Activated CD4-positive, alpha-beta T cell treated with anti-CD3 and anti-CD28 coated beads, Interleukin-2, amount 50 U/mL, for 1 hour (primary cell): ENCODE measurements around the gene TP53.

Source experiments
- DNase-seq: peaks from one replicate; pipeline ENCODE4 v3.0.0-alpha.2; 2020

The TP53 gene

GRCh38 chr17:7687072-7687907 lies at the start of gene TP53:
TSS of gene TP53 (minus strand) at chr17:7687490. CDS start at chr17:7676594, 10,896 bp downstream.
- DNase-seq: peak; percentile 81

- no peak for DNase-seq
Observed at GRCh38 chr17:7732981-7733539, 45.8 kb upstream of the TP53 start.

- no peak for DNase-seq
Observed at GRCh38 chr17:7729816-7730215, 42.5 kb upstream of the TP53 start.

GRCh38 chr17:7727886-7728285 lies 40.6 kb upstream of the TP53 start:
- no peak for DNase-seq

DNA sequence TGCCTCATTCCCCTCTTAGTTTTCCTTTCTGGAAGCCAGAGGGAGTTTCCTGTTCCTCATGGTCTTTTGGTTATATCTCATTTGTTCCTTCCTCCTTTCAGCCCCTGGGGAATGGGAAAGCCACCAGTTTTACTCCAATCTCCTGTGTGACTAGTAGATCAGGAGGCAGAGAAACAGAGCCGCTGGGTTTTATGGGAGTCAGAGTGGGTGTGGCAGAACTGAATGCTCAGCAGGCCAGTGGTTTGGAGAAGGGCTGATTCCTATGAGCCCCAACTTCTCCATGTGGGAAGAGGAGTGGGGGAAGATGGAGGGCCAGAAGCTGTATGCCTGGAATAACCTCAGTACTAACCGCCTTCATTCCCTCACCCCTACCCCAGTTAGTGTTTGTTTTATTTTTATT lies 34.3 kb upstream of the TP53 start:
- no peak for DNase-seq

DNA sequence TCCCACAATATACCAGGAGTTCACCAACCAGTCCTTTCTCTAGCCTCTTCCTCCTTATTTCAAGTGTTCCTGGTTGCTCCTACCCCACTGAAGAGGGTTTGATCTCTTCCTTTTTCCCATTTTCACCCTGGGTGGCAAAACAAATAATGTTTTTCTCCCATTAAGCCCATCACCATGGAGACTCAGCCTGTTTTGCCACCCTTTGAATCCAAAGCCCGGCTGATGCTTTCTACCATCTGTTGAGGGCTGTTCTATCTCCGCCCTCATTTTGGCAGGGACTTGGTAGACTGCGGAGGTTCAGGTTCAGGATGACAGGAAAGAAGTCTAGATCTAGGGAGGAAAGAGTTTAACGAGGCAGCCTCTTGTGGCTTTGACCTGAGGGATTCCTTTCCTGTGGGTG lies 32.8 kb upstream of the TP53 start:
- no peak for DNase-seq

- DNase-seq: no peak
Observed at GRCh38 chr17:7719661-7720060, 32.4 kb upstream of the TP53 start.

DNA sequence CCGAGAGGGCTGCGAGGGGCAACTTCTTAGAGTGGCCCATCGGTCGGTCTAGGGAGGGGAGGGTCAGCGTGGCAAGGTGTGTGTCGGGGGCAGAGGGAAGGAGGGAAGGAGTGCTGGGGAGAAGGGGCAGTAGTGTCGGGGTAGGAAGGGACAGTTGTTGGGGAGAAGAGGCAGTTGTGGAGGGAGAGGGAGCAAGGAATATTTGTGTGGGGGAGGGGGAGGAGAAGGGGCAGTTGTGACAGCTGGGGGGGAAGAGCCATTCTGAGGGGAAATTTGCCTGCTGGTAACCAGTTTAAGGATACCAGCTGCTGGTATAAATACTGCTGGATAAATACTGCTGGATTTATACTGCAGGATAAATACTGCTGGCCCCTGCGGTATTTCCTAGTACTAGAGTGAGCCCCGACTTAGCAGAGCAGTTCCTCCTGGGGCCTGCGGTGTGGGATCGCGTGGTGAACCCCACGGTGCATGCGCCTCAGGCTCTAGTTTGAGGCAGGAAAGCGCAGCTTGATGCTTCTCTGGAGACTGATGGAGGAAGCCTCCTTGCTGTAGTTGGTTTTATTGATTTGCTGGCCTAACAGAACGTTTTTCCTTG lies 30.6 kb upstream of the TP53 start:
- no peak for DNase-seq

DNA sequence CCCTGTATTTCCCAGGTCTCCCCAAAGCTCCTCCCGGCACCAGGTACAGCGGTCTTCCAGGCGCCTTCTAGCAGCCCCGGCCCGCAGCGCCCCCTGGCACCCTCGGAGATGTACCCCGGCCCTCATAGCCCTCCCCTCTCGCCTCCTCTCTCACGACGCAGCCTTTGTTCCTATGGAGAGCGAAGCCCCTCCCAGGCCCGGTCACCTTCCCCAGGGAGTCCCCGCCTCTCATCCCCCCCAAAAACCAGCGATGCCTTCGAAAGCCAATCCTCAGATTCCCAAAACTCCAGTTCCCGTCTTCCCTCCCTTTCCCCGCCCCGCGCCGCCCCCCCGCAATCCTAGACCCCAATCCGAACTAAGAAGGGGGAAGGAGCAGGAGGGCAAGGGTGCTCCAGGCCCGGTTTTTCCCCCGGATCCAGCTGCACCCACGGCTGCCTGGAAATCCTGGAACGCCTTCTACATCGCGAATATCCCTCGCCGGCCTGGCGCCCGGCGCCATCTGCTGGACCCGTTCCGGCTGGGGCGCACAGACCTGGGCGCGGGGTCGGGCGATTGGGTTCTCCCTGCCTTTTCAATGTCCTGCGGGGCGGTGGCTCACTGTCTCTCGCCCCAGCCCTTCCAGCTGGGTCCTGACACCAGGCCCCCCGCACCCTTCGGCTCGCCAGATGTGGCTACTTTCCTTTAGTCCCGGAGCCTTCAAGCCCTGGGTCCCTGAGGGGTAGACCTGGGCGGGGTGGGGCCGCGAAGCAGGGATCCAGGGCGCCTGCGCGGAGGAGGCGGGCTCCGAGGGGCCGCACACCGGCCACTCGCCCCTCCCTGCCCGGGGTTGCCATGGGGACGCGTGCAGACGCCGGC lies 29.8 kb upstream of the TP53 start, which contains the start of gene DNAH2:
DNAH2 (plus strand) TSS at position 844 of the 855 bp plus-strand sequence. CDS start 1,991 bp downstream, outside the sequence.
- no peak for DNase-seq

GRCh38 chr17:7715936-7716886 lies 28.9 kb upstream of the TP53 start:
- no peak for DNase-seq

- no peak for DNase-seq
Observed at GRCh38 chr17:7714721-7715594, 27.7 kb upstream of the TP53 start.

GRCh38 chr17:7713782-7714181 lies 26.5 kb upstream of the TP53 start:
- DNase-seq: no peak

DNA sequence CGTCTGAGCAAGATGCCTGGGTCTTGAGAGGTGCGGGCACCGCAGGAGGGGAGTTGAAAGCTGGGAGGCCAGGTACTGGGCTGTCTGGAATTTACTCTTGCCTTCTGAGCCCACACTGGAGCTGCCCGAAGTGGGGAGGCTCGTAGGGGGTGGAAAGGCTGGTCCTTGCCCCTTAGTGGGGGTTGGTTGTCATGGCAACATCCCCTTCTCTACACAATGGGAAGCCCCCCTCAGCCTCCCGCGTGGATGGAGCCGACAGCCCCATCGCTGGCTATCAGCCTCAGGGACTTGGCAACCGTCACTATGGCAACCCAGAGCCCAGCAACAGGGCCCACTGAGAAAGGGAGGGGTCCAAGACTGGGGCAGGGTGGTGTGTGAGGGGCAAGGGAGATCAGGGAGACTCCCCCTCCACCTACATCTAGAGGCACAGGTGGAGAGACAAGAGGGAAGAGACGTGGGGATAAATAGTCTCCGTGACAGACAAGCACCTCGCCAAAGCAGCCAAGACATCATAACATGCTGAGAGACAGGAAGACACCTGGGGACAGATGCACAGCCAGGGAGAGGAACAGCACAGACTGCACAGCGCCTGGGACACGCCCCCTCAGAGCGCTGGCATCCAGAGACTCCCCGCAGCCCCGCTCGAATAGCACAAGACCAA lies 25.0 kb upstream of the TP53 start:
- no peak for DNase-seq

DNA sequence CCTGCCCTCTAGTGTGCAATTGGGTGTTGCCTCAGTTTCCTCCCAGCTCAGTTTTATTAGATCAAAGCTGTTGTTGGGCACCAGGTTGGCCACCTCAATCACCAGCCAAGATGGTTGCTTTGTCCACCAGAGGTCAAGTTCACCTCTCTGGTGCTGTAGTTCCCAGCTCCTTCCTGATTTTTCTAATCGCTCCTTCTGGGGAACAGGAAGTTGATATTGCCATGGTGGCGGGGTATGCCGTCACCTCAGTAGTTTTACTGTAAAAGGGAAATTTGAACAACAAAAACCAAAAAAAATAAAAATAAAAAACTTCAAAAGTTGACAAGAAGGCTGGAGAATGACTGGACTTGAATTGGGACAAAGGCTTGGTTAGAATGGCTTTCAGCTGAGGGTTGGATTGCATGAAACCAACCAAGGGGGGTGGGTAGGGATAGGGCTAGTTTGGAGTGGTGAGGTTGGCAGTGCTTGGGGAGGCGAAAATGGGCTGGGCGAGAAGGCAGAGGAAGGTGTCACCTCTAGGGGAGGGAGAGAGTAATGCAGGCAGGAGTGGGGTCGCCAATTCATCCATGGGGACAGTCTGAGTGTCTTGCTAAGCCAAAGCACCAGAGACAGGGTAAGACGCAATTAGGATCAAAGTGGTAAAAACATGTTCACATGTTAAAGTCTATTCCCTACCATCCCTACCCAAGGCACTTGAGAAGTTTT lies 23.9 kb upstream of the TP53 start:
- no peak for DNase-seq

DNA sequence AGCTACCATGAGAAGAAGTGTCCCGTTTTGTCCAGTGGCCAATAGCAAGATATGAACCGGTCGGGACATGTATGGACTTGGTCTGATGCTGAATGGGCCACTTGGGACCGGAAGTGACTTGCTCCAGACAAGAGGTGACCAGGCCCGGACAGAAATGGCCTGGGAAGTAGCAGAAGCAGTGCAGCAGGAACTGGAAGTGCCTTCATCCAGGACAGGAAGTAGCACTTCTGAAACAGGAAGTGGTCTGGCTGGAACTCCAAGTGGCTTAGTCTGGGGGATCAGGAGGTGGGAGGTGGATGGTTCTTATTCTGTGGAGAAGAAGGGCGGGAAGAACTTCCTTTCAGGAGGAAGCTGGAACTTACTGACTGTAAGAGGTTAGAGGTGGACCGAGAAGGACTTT lies 23.0 kb upstream of the TP53 start:
- no peak for DNase-seq

DNA sequence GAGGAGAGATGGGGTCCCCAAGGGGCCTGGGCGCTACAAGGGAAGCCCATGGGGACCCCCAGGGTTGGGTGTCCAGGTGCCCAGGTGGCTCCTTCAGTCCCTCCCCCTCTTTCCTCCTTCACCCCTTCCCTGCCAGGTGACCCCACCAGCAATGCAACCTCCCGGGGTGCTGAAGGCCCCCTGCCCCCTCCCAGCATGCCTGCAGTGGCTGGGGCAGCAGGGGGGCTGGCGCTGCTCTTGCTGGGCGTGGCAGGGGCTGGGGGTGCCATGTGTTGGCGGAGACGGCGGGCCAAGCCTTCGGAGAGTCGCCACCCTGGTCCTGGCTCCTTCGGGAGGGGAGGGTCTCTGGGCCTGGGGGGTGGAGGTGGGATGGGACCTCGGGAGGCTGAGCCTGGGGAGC lies 21.7 kb upstream of the TP53 start:
- no peak for DNase-seq

DNA sequence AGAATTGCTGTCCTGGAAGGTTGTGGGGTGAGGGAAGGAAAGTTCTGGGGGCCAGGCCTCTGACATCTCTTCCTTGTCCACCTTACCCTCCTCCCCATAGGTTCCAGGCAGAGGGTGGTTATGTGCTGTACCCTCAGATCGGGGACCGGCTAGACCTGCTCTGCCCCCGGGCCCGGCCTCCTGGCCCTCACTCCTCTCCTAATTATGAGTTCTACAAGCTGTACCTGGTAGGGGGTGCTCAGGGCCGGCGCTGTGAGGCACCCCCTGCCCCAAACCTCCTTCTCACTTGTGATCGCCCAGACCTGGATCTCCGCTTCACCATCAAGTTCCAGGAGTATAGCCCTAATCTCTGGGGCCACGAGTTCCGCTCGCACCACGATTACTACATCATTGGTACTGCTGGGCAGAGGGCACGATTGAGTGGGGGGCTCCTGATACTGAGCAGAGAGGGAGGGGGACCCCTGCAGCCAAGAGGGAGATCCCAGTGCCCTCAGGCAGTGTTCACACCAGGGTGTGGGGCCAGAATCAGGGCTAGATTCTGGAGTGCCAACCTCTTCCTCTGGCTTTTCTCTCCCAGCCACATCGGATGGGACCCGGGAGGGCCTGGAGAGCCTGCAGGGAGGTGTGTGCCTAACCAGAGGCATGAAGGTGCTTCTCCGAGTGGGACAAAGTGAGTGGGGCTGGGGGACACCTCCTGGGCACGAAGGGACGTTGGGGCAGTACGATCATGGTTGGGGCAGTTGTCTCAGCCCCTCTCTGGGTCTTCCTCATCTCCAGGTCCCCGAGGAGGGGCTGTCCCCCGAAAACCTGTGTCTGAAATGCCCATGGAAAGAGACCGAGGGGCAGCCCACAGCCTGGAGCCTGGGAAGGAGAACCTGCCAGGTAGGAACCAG lies 20.8 kb upstream of the TP53 start:
- no peak for DNase-seq

GRCh38 chr17:7707446-7707845 lies 20.2 kb upstream of the TP53 start:
- no peak for DNase-seq
